ENCODE data around the gene UAP1L1. TPM values are rescaled to one million over a fixed set of nuclear protein-coding genes. Genes with fewer than 3 reads are reported as not detected.

Gene UAP1L1
- total RNA-seq, 2 donors from 2014 or later, result 9.0 to 13.0 TPM

GRCh38 chr9:137086531-137087408 is 9.5 kb downstream of the UAP1L1 start, which contains the start of gene MAN1B1:
MAN1B1 (plus strand) TSS chr9:137086985; CDS start chr9:137087000, 15 bp downstream.
- Histone ChIP-seq H3K27me3 (no peaks in the 10 kb centered on the region), H3K36me3 (no peaks in the 10 kb centered on the region), H3K27ac (peak within 1 kb of the TSS; percentile 94), H3K9me3 (no peaks in the 10 kb centered on the region), H3K4me1 (peaks cover 7% of the 10 kb centered on the region), H3K4me3 (peak within 1 kb of the TSS; percentile 90), H3K9ac (ENCODE audit: low read depth in 2 of 2, low read length in 2 of 2) (peak within 1 kb of the TSS; percentile 87 to 93)
- DNase-seq, result peak; percentile 99
- intact Hi-C loops (cut with DNase I), result no loop called here
- no peak for TF ChIP-seq CTCF (IDR thresholded peaks at IDR 0.05)

GRCh38 chr9:137087409-137087925 is 10.2 kb downstream of the UAP1L1 start:
- H3K4me3 ChIP-seq, result peak overlapping the region; percentile 90
- no peak for TF ChIP-seq CTCF (IDR thresholded peaks at IDR 0.05)
- H3K9me3 ChIP-seq, result no peaks in the 10 kb centered on the region
- H3K9ac ChIP-seq (ENCODE audit: low read depth in 2 of 2, low read length in 2 of 2), result peak overlapping the region; percentile 84 to 93
- peaks cover 7% of the 10 kb centered on the region for H3K4me1 ChIP-seq
- H3K27me3 ChIP-seq, result no peaks in the 10 kb centered on the region
- intact Hi-C loops (cut with DNase I), result no loop called here
- H3K36me3 ChIP-seq, result no peaks in the 10 kb centered on the region
- peak overlapping the region; percentile 94 for H3K27ac ChIP-seq
- DNase-seq, result no peak

DNA sequence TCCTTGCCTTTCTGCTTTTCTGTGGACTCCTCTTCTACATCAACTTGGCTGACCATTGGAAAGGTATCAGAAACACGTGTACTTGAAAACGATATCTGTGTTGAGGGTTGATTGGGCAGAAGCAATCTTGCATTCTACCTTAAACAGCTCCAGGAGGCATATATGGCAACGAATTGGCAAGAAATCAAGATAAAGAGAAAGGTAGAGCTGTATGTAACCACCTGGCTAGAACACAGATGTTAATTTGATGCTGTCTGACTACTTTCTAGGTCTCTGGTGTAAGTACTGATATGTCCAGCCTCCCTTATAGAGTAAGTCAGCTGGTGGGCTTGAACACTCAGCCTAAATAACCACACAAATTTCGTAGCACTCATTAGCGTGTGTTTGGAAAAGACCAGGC is 10.8 kb downstream of the UAP1L1 start:
- no peak overlapping the region for H3K4me3 ChIP-seq
- H3K27me3 ChIP-seq, result no peaks in the 10 kb centered on the region
- H3K4me1 ChIP-seq, result peaks cover 7% of the 10 kb centered on the region
- no peaks in the 10 kb centered on the region for H3K9me3 ChIP-seq
- no peaks in the 10 kb centered on the region for H3K36me3 ChIP-seq
- TF ChIP-seq CTCF (IDR thresholded peaks at IDR 0.05), result no peak
- intact Hi-C loops (cut with DNase I), result no loop called here
- no peak overlapping the region for H3K9ac ChIP-seq (ENCODE audit: low read depth in 2 of 2, low read length in 2 of 2)
- DNase-seq, result no peak
- H3K27ac ChIP-seq, result no peak overlapping the region

- no peak for DNase-seq
- H3K4me1 ChIP-seq, result peaks cover 7% of the 10 kb centered on the region
- no peak overlapping the region for H3K9ac ChIP-seq (ENCODE audit: low read depth in 2 of 2, low read length in 2 of 2)
- H3K4me3 ChIP-seq, result no peak overlapping the region
- intact Hi-C loops (cut with DNase I), result no loop called here
- TF ChIP-seq CTCF (IDR thresholded peaks at IDR 0.05), result no peak
- H3K9me3 ChIP-seq, result no peaks in the 10 kb centered on the region
- no peaks in the 10 kb centered on the region for H3K27me3 ChIP-seq
- H3K36me3 ChIP-seq, result no peaks in the 10 kb centered on the region
- H3K27ac ChIP-seq, result no peak overlapping the region
Observed at GRCh38 chr9:137089232-137089947, 12.1 kb downstream of the UAP1L1 start.

GRCh38 chr9:137095664-137096517 is 18.6 kb downstream of the UAP1L1 start:
- no peaks in the 10 kb centered on the region for H3K36me3 ChIP-seq
- no peak for TF ChIP-seq CTCF (IDR thresholded peaks at IDR 0.05)
- DNase-seq, result no peak
- peak overlapping the region; percentile 17 for H3K27ac ChIP-seq
- H3K4me3 ChIP-seq, result no peak overlapping the region
- intact Hi-C loops (cut with DNase I), result no loop called here
- no peaks in the 10 kb centered on the region for H3K27me3 ChIP-seq
- H3K9ac ChIP-seq (ENCODE audit: low read depth in 2 of 2, low read length in 2 of 2), result peak overlapping the region in 1 of 2 donors; percentile 16
- no peaks in the 10 kb centered on the region for H3K4me1 ChIP-seq
- H3K9me3 ChIP-seq, result no peaks in the 10 kb centered on the region
